LNCAP (cell line): Measurements from ENCODE around the gene GAPDHS.

Source experiments
- TF ChIP-seq, protein P1 (sequence below): fragments of 450-650 bp; IDR thresholded peaks from 2 replicates; pipeline ENCODE4 v1.5.1; 2017; ENCODE audit warnings: mild to moderate bottlenecking

The GAPDHS gene

DNA sequence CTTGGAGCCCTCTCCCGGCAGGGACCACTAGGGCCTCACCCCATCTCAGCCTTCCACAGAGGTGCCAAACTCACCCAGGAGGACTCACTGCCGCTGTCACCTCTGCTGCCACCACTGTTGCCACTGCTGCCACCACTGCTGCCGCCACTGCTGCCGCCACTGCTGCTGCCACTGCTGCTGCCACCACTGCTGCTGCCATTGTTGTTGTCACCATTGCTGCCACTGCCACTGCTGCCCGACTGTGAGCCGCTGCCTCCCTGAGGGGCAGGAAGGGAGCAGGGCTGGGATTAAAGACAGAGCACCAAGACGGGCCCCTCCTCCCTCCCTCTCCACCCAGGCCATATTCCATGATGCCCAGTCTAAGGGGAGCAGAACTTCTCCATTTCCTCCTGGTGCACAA is 21.9 kb upstream of the GAPDHS start:
- TF ChIP-seq, protein P1, sequence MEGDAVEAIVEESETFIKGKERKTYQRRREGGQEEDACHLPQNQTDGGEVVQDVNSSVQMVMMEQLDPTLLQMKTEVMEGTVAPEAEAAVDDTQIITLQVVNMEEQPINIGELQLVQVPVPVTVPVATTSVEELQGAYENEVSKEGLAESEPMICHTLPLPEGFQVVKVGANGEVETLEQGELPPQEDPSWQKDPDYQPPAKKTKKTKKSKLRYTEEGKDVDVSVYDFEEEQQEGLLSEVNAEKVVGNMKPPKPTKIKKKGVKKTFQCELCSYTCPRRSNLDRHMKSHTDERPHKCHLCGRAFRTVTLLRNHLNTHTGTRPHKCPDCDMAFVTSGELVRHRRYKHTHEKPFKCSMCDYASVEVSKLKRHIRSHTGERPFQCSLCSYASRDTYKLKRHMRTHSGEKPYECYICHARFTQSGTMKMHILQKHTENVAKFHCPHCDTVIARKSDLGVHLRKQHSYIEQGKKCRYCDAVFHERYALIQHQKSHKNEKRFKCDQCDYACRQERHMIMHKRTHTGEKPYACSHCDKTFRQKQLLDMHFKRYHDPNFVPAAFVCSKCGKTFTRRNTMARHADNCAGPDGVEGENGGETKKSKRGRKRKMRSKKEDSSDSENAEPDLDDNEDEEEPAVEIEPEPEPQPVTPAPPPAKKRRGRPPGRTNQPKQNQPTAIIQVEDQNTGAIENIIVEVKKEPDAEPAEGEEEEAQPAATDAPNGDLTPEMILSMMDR: no peak

DNA sequence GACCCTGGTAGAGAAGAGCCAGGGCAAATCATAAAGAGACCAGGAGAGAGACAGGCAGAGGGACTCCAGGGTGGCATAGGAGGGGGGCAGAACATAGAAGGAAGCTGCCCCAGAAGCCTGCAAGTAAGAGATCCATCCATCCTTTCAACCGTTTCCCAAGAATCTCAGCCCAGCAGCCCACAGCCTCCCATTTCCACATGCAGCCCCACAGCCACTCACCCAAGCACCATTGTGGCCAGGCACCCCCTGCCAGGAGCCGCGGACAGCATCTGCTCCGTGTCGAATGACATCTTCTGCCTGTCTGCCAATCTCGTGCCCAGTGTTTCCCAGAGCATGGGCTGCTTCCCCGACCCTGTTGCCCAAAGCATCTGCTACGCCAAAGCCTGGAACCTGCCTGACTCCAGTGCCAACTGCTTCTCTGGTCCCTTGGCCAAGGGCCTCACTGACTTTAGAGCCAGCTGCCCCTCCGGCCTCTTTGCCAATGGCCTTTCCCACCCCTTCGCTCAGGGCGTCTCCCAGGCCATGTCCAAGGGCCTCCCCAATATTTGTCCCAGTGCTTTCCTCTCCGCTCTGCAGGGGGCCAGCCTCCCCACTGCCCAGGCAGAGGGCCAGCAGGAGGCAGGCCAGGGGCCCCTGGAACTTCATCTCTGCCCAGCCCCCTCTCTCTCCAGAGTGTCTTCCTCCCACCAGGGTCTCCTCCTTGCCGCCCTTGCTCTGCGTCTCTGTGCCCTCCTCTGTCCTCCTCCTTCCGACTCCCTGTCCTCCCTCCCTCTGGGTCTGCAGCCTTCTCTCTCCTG is 20.2 kb upstream of the GAPDHS start:
- TF ChIP-seq, protein P1: no peak

DNA sequence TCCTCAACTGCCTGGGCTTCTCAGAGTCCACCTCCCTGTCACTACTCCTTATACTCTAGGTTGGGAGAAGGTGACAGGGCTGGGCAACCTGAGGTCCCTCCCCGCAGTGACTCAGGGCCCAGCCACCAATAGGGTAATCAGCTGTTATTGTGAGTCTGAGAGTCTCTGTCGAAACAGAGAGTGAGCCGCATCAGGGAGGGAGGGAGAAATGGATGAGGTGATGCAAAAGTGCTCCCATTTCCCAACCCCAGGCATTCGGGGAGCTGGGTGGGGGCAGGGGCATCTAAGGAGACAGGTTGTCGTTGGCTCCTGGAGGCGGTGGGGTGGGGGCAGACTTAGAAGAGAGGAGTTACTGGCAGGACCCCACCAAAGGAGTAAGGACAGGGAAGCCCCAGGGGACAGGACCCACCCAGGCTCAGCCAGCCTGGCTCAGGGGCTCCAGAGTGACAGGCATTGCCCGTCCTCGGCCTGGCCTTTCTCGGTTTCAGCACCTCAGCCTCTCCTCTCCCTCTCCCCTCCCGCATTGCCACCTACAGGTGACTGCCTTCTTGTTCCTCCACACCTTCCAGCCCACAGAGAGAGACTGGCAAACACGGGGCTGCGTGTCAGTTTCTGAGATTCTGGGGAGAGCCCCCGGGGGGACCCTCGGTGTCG is 19.5 kb upstream of the GAPDHS start, which contains the start of gene DMKN:
Gene DMKN, minus strand, starts transcription at position 22 of the 654 bp plus-strand sequence. CDS start 174 bp downstream, outside the sequence.
- TF ChIP-seq, protein P1: no peak

DNA sequence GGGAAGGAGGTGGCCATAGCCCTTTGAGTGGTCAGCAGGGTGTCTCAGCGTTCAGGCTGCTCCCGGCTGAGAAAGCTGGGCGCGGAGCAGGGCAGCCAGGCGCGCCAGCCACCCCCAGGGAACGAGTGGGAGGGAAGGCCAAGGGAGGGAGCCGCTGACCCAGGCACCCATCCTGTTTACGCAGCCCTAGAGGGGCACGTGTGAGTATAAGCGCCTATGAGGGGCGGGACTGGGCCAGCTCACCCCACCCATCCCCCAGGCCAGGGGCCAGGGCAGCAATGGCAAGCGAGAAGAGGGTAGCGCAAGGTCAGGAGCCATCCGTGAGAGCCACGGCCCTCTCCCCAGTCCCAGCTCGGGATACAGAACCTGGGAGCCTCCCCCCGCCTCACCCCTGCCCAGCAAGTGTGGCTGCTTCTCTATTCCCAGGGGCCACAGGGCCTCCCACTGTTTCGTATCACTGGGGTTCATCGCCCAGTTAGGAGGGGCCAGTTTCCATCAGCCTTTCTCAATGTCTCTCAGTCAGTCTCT is 18.9 kb upstream of the GAPDHS start:
- TF ChIP-seq, protein P1: no peak

DNA sequence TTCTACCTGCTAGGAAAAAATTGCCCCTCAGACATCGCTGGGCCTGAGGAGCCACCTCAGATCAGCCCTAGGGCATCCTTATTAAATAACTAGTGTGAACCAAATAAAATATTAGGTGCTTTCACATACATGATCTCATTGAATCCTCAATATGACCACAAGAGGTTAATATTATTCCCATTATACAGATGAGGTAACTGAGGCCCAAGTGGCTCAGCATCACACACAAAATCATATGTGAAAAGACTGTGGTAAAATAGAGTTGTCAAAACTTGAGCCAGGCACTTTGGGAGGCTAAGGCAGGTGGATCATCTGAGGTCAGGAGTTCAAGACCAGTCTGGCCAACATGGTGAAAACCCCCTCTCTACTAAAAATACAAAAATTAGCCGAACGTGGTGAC is 16.9 kb upstream of the GAPDHS start:
- TF ChIP-seq, protein P1: no peak

DNA sequence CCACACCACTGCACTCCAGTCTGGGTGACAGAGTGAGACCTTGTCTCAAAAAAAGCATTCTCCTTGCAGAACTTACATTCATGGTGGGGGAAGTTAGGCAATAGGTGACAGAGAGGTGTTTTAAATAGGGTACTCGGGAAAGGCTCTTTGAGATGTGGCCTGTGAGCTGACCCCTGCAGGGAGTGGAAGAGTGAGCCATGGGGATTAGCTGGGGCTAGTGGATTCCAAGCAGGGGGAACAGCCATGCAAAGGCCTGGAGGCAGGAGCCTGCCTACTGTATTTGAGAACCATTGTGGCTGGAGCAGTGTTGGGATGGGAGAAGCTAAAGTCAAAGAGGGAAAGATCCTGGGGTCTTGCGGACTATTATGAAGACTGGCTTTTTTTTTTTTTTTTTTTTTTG is 15.9 kb upstream of the GAPDHS start:
- TF ChIP-seq, protein P1: no peak

DNA sequence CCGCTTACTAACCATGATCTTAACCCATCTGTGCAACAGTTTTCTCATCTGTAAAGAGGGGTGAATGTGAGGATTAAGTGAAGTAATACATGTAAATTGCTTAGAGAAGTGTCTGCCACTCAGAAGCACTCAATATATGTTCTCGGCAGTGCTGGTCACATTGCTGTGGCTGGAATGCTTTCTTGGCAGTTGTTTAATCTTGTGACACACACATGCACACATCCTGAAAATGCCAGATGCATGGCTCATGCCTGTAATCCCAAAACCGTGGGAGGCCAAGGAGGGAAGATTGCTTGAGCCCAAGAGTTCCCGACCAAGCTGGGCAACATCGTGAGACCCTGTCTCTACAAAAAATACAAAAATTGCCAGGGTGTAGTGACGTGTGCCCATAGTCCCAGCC is 14.9 kb upstream of the GAPDHS start:
- TF ChIP-seq, protein P1: no peak
